WI38 (cell line): ENCODE data around the gene ABRACL.

Source experiments
- H3K4me3 ChIP-seq: 2 replicates; pipeline ENCODE4 v1.5.1; 2011; ENCODE audit warnings: low read depth, mild to moderate bottlenecking, control low read depth, low read length
- TF ChIP-seq, protein P1 (sequence below): IDR thresholded peaks from 2 replicates; pipeline ENCODE4 v1.5.1; 2012; ENCODE audit warnings: low read depth, mild to moderate bottlenecking, control low read depth, low read length

The ABRACL gene

DNA sequence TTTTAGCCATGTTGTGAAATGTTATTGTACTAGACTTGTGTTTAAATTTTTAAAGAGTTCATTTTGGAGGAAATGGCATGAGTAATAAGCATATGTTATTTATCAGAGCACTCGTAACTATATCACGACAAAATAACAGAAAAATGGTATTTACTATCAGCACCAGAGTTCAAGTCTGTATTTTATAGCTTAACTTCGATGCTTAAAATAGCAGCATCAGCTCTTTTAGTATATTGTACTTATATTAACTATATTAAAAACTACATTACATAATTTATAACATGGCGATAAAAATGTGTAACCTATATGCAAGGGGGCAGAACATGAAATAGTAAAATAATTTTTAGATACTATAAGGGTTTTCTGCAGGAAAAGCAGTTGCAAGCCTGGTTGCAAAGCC is 52.9 kb downstream of the ABRACL start:
- TF ChIP-seq, protein P1, sequence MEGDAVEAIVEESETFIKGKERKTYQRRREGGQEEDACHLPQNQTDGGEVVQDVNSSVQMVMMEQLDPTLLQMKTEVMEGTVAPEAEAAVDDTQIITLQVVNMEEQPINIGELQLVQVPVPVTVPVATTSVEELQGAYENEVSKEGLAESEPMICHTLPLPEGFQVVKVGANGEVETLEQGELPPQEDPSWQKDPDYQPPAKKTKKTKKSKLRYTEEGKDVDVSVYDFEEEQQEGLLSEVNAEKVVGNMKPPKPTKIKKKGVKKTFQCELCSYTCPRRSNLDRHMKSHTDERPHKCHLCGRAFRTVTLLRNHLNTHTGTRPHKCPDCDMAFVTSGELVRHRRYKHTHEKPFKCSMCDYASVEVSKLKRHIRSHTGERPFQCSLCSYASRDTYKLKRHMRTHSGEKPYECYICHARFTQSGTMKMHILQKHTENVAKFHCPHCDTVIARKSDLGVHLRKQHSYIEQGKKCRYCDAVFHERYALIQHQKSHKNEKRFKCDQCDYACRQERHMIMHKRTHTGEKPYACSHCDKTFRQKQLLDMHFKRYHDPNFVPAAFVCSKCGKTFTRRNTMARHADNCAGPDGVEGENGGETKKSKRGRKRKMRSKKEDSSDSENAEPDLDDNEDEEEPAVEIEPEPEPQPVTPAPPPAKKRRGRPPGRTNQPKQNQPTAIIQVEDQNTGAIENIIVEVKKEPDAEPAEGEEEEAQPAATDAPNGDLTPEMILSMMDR: no peak
- no peak overlapping the region for H3K4me3 ChIP-seq

DNA sequence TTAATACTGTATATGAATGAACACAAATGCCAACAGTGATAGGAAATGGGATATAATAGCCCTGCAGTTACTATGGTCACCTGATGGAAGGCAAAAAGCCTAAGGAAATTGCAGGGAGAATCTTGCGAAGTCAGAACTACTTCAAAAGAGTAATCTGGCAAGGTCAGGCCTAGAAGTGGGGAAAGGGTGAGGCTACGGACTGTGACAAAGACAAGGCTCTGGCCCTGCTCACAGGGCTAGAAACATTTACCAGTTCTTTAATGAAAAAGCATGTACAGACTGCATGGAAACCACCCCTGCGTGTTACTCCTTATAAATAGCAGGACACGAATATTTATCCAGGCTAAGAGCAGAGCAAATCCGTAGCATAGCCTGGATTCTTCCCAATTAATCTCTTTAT is 53.8 kb downstream of the ABRACL start:
- TF ChIP-seq, protein P1: no peak
- H3K4me3 ChIP-seq: no peak overlapping the region

DNA sequence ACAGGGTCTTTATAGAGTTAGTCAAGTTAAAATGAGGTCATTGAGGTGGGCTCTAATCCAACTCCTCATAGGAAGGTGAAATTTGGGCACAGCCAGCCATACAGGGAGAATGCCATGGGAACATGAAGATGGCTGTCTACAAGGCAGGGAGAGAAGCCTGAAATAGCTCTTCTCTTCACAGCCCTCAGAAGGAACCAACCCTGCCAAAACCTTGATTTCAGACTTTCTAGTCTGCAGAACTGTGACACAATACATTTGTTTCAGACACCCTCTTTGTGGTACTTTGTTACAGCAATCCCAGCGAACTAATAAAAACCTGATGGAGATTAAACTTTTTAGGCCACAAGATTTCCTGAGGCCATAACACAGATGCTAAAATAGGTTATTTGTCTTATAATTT is 63.3 kb downstream of the ABRACL start:
- TF ChIP-seq, protein P1: no peak
- H3K4me3 ChIP-seq: no peak overlapping the region
